ENCODE data around the gene SLC25A21.

SLC25A21 gene

DNA sequence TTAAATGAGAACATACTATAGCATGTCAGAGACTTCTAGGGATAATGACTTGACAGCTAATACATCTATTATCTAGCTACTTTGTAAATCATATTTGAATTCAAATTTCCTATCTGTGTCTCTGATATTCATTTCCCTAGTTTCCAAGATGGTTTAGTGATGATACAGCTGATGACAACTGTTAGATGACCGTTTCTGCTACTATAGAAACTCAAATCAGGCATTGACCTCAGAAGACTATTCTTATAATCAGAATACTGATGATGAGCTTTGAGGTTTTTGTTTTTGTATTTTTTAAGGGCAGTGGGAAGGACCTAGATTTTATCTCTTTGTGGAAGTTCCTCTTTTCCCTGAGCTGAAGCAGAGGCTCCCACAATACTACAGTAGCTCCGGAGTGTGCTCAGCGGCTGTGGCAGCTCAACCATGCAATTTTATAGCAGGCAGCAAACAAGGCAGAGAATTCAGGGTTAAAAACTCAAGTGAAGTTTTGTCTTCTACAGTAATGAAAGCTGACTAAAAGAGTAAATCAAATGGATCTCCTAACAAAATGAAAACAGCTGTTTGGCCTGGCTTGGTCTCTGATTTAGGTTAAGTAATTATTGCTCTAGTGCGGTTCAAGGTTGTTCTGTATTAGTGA, 145.1 kb downstream of the SLC25A21 start:
- H3K9ac ChIP-seq (ENCODE audit: low read length), result no peak overlapping the region
- no peaks in the 10 kb centered on the region for H3K27me3 ChIP-seq (ENCODE audit: low read length)
- H3K9me3 ChIP-seq (ENCODE audit: insufficient read depth, low read length), result no peaks in the 10 kb centered on the region
- no peaks in the 10 kb centered on the region for H3K79me2 ChIP-seq (ENCODE audit: insufficient read depth, low read length)
- TF ChIP-seq EZH2phosphoT487 (conservative IDR thresholded peaks at IDR 0.05; ENCODE audit: low read length), result no peak
- TF ChIP-seq, protein P1, sequence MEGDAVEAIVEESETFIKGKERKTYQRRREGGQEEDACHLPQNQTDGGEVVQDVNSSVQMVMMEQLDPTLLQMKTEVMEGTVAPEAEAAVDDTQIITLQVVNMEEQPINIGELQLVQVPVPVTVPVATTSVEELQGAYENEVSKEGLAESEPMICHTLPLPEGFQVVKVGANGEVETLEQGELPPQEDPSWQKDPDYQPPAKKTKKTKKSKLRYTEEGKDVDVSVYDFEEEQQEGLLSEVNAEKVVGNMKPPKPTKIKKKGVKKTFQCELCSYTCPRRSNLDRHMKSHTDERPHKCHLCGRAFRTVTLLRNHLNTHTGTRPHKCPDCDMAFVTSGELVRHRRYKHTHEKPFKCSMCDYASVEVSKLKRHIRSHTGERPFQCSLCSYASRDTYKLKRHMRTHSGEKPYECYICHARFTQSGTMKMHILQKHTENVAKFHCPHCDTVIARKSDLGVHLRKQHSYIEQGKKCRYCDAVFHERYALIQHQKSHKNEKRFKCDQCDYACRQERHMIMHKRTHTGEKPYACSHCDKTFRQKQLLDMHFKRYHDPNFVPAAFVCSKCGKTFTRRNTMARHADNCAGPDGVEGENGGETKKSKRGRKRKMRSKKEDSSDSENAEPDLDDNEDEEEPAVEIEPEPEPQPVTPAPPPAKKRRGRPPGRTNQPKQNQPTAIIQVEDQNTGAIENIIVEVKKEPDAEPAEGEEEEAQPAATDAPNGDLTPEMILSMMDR (IDR thresholded peaks at IDR 0.05; ENCODE audit: insufficient read depth, low read length, poor library complexity, severe bottlenecking), result no peak
- no peaks in the 10 kb centered on the region for H3F3A ChIP-seq (ENCODE audit: insufficient read depth)
- H4K20me1 ChIP-seq (ENCODE audit: low read depth, low read length), result no peaks in the 10 kb centered on the region
- no peak overlapping the region for H3K4me3 ChIP-seq (ENCODE audit: insufficient read depth, low read length, poor library complexity, severe bottlenecking)
- H3K4me2 ChIP-seq (ENCODE audit: low read depth, low read length, poor library complexity, severe bottlenecking), result no peak overlapping the region
- no peak overlapping the region for H3K27ac ChIP-seq (ENCODE audit: low read depth, low read length)
- no peaks in the 10 kb centered on the region for H3K36me3 ChIP-seq (ENCODE audit: low read length)
- no peaks in the 10 kb centered on the region for H3K9me2 ChIP-seq (replicated peaks; ENCODE audit: insufficient read depth, low read length)
- H2AFZ ChIP-seq (ENCODE audit: low read depth, low read length, severe bottlenecking), result no peak overlapping the region

DNA sequence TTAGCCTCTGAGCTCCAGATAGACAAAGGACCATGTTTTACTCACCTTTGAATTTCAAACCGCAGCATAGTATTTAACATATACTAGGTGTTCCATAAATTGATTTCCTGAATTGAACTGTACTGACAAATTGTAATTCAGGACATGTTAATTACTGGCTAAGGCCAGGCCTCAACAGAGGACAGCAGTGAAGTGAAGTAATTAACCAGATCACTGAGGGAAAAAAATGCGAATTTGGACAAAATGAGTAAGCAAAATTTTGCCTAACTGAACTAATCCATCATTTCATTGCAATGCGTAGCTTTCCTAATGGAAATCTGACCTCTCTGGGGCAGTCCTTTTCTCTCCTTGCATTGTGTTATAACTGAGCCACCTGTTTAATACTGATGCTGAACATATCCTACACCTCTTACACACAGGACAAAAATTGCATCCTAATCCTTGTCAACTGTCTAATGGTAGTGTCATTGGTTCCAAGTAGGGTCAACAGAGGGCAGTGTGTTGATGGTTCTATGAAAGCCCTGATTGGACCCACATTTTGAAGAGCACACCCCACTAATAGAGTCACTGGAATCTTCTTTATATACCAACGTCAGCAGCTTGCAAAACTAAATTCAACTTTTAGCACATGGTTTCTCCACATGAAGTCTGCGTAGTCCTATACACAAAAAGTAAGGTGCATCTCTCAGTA, 148.4 kb downstream of the SLC25A21 start:
- Histone ChIP-seq H4K20me1 (ENCODE audit: low read depth, low read length) (no peaks in the 10 kb centered on the region), H2AFZ (ENCODE audit: low read depth, low read length, severe bottlenecking) (no peak overlapping the region), H3K4me3 (ENCODE audit: insufficient read depth, low read length, poor library complexity, severe bottlenecking) (no peak overlapping the region), H3K9me2 (replicated peaks; ENCODE audit: insufficient read depth, low read length) (no peaks in the 10 kb centered on the region; the same call in 1 of the 2 replicates), H3F3A (ENCODE audit: insufficient read depth) (no peaks in the 10 kb centered on the region), H3K4me2 (ENCODE audit: low read depth, low read length, poor library complexity, severe bottlenecking) (no peak overlapping the region), H3K36me3 (ENCODE audit: low read length) (no peaks in the 10 kb centered on the region), H3K79me2 (ENCODE audit: insufficient read depth, low read length) (no peaks in the 10 kb centered on the region), H3K27me3 (ENCODE audit: low read length) (no peaks in the 10 kb centered on the region), H3K27ac (ENCODE audit: low read depth, low read length) (no peak overlapping the region), H3K9ac (ENCODE audit: low read length) (no peak overlapping the region), H3K9me3 (ENCODE audit: insufficient read depth, low read length) (no peaks in the 10 kb centered on the region)
- no peak for TF ChIP-seq EZH2phosphoT487 (conservative IDR thresholded peaks at IDR 0.05; ENCODE audit: low read length)
- TF ChIP-seq, protein P1 (IDR thresholded peaks at IDR 0.05; ENCODE audit: insufficient read depth, low read length, poor library complexity, severe bottlenecking), result no peak

DNA sequence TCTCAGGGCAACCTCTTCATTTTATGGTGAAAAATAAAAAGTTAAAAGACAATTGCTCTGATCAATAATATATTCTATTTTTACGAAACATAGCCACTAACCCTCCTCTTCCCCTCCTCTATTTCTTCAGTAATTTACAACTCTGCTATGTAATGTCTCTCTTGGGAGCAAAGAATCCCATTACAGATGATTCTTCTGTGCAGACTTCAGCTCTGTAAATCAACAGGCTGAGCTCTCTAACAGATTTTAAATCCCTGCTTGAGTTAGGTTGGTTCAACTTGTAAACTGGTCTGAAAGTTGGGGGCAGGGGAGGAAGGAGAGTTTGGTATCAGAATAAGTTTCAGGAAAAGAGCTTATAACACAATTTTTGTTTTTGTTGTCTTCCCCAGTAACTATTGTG, 151.0 kb downstream of the SLC25A21 start:
- Histone ChIP-seq H3K9ac (ENCODE audit: low read length) (no peak overlapping the region), H3K4me2 (ENCODE audit: low read depth, low read length, poor library complexity, severe bottlenecking) (no peak overlapping the region), H3K9me3 (ENCODE audit: insufficient read depth, low read length) (no peaks in the 10 kb centered on the region), H4K20me1 (ENCODE audit: low read depth, low read length) (no peaks in the 10 kb centered on the region), H3K4me3 (ENCODE audit: insufficient read depth, low read length, poor library complexity, severe bottlenecking) (no peak overlapping the region), H3K36me3 (ENCODE audit: low read length) (no peaks in the 10 kb centered on the region), H3K27me3 (ENCODE audit: low read length) (no peaks in the 10 kb centered on the region), H3K9me2 (replicated peaks; ENCODE audit: insufficient read depth, low read length) (no peaks in the 10 kb centered on the region; the same call in 1 of the 2 replicates), H2AFZ (ENCODE audit: low read depth, low read length, severe bottlenecking) (no peak overlapping the region), H3K79me2 (ENCODE audit: insufficient read depth, low read length) (no peaks in the 10 kb centered on the region), H3F3A (ENCODE audit: insufficient read depth) (no peaks in the 10 kb centered on the region), H3K27ac (ENCODE audit: low read depth, low read length) (no peak overlapping the region)
- TF ChIP-seq, protein P1 (IDR thresholded peaks at IDR 0.05; ENCODE audit: insufficient read depth, low read length, poor library complexity, severe bottlenecking), result no peak
- no peak for TF ChIP-seq EZH2phosphoT487 (conservative IDR thresholded peaks at IDR 0.05; ENCODE audit: low read length)

All from SU-DHL-6 (cell line).